Measurements from ENCODE around the gene CA14. TPM values are rescaled to one million over a fixed set of nuclear protein-coding genes. Genes with fewer than 3 reads are reported as not detected.
A peak's percentile ranks its signal among the peaks of the same experiment; 100 is the strongest.
"Not testable (repeated sequence)": the region's sequence is repeated elsewhere in the genome, so short reads cannot be mapped to it uniquely, and the experiment has no call there.

The CA14 gene
- total RNA-seq, 1 experiment from 2014 or later = 35.3 TPM

DNA sequence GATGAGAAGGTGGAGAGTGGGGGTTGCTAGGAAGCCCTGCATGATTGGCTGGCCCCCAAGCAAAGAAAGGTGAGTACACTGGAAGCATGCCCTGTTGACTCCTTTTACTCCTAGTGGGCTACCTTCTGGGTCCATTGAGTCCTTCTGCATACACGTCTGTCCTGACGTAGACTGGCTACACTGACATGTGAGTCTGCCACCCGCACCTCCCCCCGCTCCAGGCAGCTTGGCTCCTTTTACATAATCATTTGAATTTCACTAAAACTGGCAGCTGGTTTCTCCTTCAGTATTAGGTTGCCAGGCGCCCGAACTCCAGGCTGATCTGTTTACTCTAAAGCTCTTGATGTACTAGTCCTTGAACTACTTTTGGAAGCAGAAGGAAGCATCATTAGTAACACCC lies 44.8 kb downstream of the CA14 start (continued):
- TF ChIP-seq, protein P1, sequence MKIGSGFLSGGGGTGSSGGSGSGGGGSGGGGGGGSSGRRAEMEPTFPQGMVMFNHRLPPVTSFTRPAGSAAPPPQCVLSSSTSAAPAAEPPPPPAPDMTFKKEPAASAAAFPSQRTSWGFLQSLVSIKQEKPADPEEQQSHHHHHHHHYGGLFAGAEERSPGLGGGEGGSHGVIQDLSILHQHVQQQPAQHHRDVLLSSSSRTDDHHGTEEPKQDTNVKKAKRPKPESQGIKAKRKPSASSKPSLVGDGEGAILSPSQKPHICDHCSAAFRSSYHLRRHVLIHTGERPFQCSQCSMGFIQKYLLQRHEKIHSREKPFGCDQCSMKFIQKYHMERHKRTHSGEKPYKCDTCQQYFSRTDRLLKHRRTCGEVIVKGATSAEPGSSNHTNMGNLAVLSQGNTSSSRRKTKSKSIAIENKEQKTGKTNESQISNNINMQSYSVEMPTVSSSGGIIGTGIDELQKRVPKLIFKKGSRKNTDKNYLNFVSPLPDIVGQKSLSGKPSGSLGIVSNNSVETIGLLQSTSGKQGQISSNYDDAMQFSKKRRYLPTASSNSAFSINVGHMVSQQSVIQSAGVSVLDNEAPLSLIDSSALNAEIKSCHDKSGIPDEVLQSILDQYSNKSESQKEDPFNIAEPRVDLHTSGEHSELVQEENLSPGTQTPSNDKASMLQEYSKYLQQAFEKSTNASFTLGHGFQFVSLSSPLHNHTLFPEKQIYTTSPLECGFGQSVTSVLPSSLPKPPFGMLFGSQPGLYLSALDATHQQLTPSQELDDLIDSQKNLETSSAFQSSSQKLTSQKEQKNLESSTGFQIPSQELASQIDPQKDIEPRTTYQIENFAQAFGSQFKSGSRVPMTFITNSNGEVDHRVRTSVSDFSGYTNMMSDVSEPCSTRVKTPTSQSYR (CRISPR knock-in tag; IDR thresholded peaks at IDR 0.05) = no peak
- TF ChIP-seq RORB (CRISPR knock-in tag; IDR thresholded peaks at IDR 0.05) (no peak), ETV6 (CRISPR knock-in tag; IDR thresholded peaks at IDR 0.05) (no peak)
- TF ChIP-seq, protein P2, sequence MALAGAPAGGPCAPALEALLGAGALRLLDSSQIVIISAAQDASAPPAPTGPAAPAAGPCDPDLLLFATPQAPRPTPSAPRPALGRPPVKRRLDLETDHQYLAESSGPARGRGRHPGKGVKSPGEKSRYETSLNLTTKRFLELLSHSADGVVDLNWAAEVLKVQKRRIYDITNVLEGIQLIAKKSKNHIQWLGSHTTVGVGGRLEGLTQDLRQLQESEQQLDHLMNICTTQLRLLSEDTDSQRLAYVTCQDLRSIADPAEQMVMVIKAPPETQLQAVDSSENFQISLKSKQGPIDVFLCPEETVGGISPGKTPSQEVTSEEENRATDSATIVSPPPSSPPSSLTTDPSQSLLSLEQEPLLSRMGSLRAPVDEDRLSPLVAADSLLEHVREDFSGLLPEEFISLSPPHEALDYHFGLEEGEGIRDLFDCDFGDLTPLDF (CRISPR knock-in tag; IDR thresholded peaks at IDR 0.05) = no peak

DNA sequence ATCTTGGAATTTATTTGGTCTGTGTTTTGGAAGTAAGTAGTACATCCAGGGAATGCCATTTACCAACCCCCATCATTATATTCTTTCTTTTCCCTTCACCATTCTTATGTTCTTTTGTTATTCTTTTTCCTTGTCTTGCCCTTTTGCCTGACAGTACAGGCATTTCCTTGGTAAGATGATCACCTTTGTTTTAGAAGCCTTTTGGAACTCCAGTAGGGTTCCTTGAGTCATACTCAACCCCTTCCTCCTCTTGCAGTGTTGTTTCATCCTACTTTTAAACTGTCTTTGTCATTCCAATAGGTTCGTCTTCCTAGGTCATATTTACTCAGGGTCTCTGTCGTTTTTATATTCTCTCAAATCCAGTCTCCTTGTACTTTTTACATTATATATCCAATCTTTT lies 45.3 kb downstream of the CA14 start:
- POLR2A ChIA-PET = interaction anchor here (1.0 kb wide), 1 partner anchor 61 kb away, joined by 3 read pairs; the partner anchor contains the start of gene RPRD2
- peak overlapping the region; percentile 44 for H3K4me3 Mint-ChIP-seq
- peaks cover 37% of the 10 kb centered on the region for H3K4me1 Mint-ChIP-seq
- TF ChIP-seq ZBTB21 (CRISPR knock-in tag; IDR thresholded peaks at IDR 0.05; ENCODE audit: borderline replicate concordance) (no peak), TEAD1 (CRISPR knock-in tag; IDR thresholded peaks at IDR 0.05) (no peak), GRHL2 (CRISPR knock-in tag; IDR thresholded peaks at IDR 0.05; ENCODE audit: insufficient replicate concordance, severe bottlenecking) (no peak), NR2C2 (CRISPR knock-in tag; IDR thresholded peaks at IDR 0.05) (no peak), NR3C1 (CRISPR knock-in tag; conservative IDR thresholded peaks at IDR 0.05; ENCODE audit: low read depth) (no peak), FOXK1 (CRISPR knock-in tag; IDR thresholded peaks at IDR 0.05) (no peak), RELA (CRISPR knock-in tag; IDR thresholded peaks at IDR 0.05; ENCODE audit: borderline replicate concordance) (no peak), SMAD4 (CRISPR knock-in tag; IDR thresholded peaks at IDR 0.05) (no peak), GABPB1 (CRISPR knock-in tag; IDR thresholded peaks at IDR 0.05) (no peak)
- TF ChIP-seq, protein P3, sequence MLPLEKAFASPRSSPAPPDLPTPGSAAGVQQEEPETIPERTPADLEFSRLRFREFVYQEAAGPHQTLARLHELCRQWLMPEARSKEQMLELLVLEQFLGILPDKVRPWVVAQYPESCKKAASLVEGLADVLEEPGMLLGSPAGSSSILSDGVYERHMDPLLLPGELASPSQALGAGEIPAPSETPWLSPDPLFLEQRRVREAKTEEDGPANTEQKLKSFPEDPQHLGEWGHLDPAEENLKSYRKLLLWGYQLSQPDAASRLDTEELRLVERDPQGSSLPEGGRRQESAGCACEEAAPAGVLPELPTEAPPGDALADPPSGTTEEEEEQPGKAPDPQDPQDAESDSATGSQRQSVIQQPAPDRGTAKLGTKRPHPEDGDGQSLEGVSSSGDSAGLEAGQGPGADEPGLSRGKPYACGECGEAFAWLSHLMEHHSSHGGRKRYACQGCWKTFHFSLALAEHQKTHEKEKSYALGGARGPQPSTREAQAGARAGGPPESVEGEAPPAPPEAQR (CRISPR knock-in tag; IDR thresholded peaks at IDR 0.05) = no peak
- TF ChIP-seq, protein P4, sequence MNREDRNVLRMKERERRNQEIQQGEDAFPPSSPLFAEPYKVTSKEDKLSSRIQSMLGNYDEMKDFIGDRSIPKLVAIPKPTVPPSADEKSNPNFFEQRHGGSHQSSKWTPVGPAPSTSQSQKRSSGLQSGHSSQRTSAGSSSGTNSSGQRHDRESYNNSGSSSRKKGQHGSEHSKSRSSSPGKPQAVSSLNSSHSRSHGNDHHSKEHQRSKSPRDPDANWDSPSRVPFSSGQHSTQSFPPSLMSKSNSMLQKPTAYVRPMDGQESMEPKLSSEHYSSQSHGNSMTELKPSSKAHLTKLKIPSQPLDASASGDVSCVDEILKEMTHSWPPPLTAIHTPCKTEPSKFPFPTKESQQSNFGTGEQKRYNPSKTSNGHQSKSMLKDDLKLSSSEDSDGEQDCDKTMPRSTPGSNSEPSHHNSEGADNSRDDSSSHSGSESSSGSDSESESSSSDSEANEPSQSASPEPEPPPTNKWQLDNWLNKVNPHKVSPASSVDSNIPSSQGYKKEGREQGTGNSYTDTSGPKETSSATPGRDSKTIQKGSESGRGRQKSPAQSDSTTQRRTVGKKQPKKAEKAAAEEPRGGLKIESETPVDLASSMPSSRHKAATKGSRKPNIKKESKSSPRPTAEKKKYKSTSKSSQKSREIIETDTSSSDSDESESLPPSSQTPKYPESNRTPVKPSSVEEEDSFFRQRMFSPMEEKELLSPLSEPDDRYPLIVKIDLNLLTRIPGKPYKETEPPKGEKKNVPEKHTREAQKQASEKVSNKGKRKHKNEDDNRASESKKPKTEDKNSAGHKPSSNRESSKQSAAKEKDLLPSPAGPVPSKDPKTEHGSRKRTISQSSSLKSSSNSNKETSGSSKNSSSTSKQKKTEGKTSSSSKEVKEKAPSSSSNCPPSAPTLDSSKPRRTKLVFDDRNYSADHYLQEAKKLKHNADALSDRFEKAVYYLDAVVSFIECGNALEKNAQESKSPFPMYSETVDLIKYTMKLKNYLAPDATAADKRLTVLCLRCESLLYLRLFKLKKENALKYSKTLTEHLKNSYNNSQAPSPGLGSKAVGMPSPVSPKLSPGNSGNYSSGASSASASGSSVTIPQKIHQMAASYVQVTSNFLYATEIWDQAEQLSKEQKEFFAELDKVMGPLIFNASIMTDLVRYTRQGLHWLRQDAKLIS (CRISPR knock-in tag; IDR thresholded peaks at IDR 0.05; ENCODE audit: borderline replicate concordance) = no peak
- TF ChIP-seq, protein P5, sequence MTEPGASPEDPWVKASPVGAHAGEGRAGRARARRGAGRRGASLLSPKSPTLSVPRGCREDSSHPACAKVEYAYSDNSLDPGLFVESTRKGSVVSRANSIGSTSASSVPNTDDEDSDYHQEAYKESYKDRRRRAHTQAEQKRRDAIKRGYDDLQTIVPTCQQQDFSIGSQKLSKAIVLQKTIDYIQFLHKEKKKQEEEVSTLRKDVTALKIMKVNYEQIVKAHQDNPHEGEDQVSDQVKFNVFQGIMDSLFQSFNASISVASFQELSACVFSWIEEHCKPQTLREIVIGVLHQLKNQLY (CRISPR knock-in tag; IDR thresholded peaks at IDR 0.05) = no peak
- TF ChIP-seq, protein P6, sequence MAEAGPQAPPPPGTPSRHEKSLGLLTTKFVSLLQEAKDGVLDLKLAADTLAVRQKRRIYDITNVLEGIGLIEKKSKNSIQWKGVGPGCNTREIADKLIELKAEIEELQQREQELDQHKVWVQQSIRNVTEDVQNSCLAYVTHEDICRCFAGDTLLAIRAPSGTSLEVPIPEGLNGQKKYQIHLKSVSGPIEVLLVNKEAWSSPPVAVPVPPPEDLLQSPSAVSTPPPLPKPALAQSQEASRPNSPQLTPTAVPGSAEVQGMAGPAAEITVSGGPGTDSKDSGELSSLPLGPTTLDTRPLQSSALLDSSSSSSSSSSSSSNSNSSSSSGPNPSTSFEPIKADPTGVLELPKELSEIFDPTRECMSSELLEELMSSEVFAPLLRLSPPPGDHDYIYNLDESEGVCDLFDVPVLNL (CRISPR knock-in tag; IDR thresholded peaks at IDR 0.05; ENCODE audit: borderline replicate concordance, low read depth) = no peak
- ATAC-seq (peak; percentile 59), DNase-seq (ENCODE audit: low spot score) (no peak)
- H3K27me3 Mint-ChIP-seq (ENCODE audit: low read depth) = no peaks in the 10 kb centered on the region
- H3K27ac Mint-ChIP-seq = peak overlapping the region; percentile 92
- CTCF ChIA-PET = no interaction called here
- H3K9me3 Mint-ChIP-seq = no peaks in the 10 kb centered on the region
- H3K36me3 Mint-ChIP-seq = peaks cover 67% of the 10 kb centered on the region

DNA sequence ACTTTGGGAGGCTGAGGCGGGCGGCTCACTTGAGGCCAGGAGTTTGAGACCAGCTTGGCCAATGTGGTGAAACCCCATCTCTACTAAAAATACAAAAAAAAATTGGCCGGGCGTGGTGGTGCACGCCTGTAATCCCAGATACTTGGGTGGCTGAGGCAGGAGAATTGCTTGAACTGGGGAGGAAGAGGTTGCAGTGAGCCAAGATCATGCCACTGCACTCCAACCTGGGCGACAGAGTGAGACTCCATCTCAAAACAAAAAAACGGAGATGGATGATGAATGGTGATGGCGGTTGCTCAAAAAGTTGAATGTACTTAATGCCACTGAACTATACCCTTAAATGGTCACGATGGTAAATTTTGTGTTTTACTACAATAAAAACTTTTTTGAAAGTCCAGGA lies 51.0 kb downstream of the CA14 start:
- POLR2A ChIA-PET, H3K27ac Mint-ChIP-seq: not testable (repeated sequence)

More for the DNA sequence above, 51.0 kb downstream of the CA14 start:
- peaks cover 13% of the 10 kb centered on the region for H3K4me1 Mint-ChIP-seq
- H3K4me3 Mint-ChIP-seq; H3K27me3 Mint-ChIP-seq (ENCODE audit: low read depth); ATAC-seq; DNase-seq (ENCODE audit: low spot score); CTCF ChIA-PET; H3K9me3 Mint-ChIP-seq: not testable (repeated sequence)
- H3K36me3 Mint-ChIP-seq = peaks cover 34% of the 10 kb centered on the region

Measured in WTC11 (cell line).